ENCODE data around the gene GABRB1. TPM values are rescaled to one million over a fixed set of nuclear protein-coding genes. Genes with fewer than 3 reads are reported as not detected.
A peak's percentile ranks its signal among the peaks of the same experiment; 100 is the strongest.

The GABRB1 gene
- total RNA-seq, 2 experiments from 2014 or later: not detected

GRCh38 chr4:47381172-47381571 is 349.8 kb downstream of the GABRB1 start:
- no peaks in the 10 kb centered on the region for H3K79me2 ChIP-seq (ENCODE audit: insufficient read depth, low read depth, low read length)
- no peak overlapping the region for H2AFZ ChIP-seq (ENCODE audit: low read length)
- H3K9me3 ChIP-seq (ENCODE audit: low read length): no peaks in the 10 kb centered on the region
- no peak overlapping the region for H3K4me3 ChIP-seq (ENCODE audit: low read depth, low read length, poor library complexity, severe bottlenecking)
- H4K20me1 ChIP-seq (ENCODE audit: insufficient read depth, low read length): no peaks in the 10 kb centered on the region
- intact Hi-C loops (cut with micrococcal nuclease; ENCODE audit: unreplicated experiment): loop anchor here (5.0 kb wide), 1 partner anchor 439 kb away; no protein-coding TSS in a partner anchor
- no peak overlapping the region for H3K4me2 ChIP-seq (ENCODE audit: low read length)
- no peak for TF ChIP-seq CTCF (conservative IDR thresholded peaks at IDR 0.05; ENCODE audit: low read length)
- TF ChIP-seq EZH2phosphoT487 (IDR thresholded peaks at IDR 0.05; ENCODE audit: borderline replicate concordance, low read depth, low read length): no peak
- CTCF ChIA-PET (ENCODE audit: unreplicated experiment): no interaction called here
- H3K9me2 ChIP-seq (ENCODE audit: insufficient read depth, low read length): no peaks in the 10 kb centered on the region
- no peak for DNase-seq (ENCODE audit: low spot score)
- POLR2A ChIA-PET: no interaction called here
- no peak overlapping the region for H3K27ac ChIP-seq (ENCODE audit: low read depth, low read length, poor library complexity, severe bottlenecking)
- no peaks in the 10 kb centered on the region for H3K36me3 ChIP-seq (ENCODE audit: insufficient read depth, low read length)
- BruUV-seq (replicated peaks): no TSS peak
- H3K4me1 ChIP-seq (ENCODE audit: insufficient read depth, low read length, poor library complexity, severe bottlenecking): no peaks in the 10 kb centered on the region

- Histone ChIP-seq H3K4me3 (ENCODE audit: low read depth, low read length, poor library complexity, severe bottlenecking) (no peak overlapping the region), H3K9me3 (ENCODE audit: low read length) (no peaks in the 10 kb centered on the region), H3K36me3 (ENCODE audit: insufficient read depth, low read length) (no peaks in the 10 kb centered on the region), H3K4me1 (ENCODE audit: insufficient read depth, low read length, poor library complexity, severe bottlenecking) (no peaks in the 10 kb centered on the region), H3K9me2 (ENCODE audit: insufficient read depth, low read length) (no peaks in the 10 kb centered on the region), H3K79me2 (ENCODE audit: insufficient read depth, low read depth, low read length) (no peaks in the 10 kb centered on the region), H4K20me1 (ENCODE audit: insufficient read depth, low read length) (no peaks in the 10 kb centered on the region), H3K4me2 (ENCODE audit: low read length) (no peak overlapping the region), H2AFZ (ENCODE audit: low read length) (no peak overlapping the region), H3K27ac (ENCODE audit: low read depth, low read length, poor library complexity, severe bottlenecking) (no peak overlapping the region)
- TF ChIP-seq EZH2phosphoT487 (IDR thresholded peaks at IDR 0.05; ENCODE audit: borderline replicate concordance, low read depth, low read length) (no peak), CTCF (conservative IDR thresholded peaks at IDR 0.05; ENCODE audit: low read length) (no peak)
- no TSS peak for BruUV-seq (replicated peaks)
- CTCF ChIA-PET (ENCODE audit: unreplicated experiment): no interaction called here
- intact Hi-C loops (cut with micrococcal nuclease; ENCODE audit: unreplicated experiment): loop anchor here (2.0 to 5.0 kb wide), 2 partner anchors 441 to 538 kb away; no protein-coding TSS in a partner anchor
- no peak for DNase-seq (ENCODE audit: low spot score)
- POLR2A ChIA-PET: no interaction called here
Observed at GRCh38 chr4:47382846-47383360, 351.5 kb downstream of the GABRB1 start.

GRCh38 chr4:47383829-47384427 is 352.6 kb downstream of the GABRB1 start:
- CTCF ChIA-PET (ENCODE audit: unreplicated experiment): no interaction called here
- Histone ChIP-seq H4K20me1 (ENCODE audit: insufficient read depth, low read length) (no peaks in the 10 kb centered on the region), H2AFZ (ENCODE audit: low read length) (no peak overlapping the region), H3K79me2 (ENCODE audit: insufficient read depth, low read depth, low read length) (no peaks in the 10 kb centered on the region), H3K9me2 (ENCODE audit: insufficient read depth, low read length) (no peaks in the 10 kb centered on the region), H3K4me1 (ENCODE audit: insufficient read depth, low read length, poor library complexity, severe bottlenecking) (no peaks in the 10 kb centered on the region), H3K4me2 (ENCODE audit: low read length) (no peak overlapping the region), H3K36me3 (ENCODE audit: insufficient read depth, low read length) (no peaks in the 10 kb centered on the region), H3K27ac (ENCODE audit: low read depth, low read length, poor library complexity, severe bottlenecking) (no peak overlapping the region), H3K4me3 (ENCODE audit: low read depth, low read length, poor library complexity, severe bottlenecking) (no peak overlapping the region), H3K9me3 (ENCODE audit: low read length) (no peaks in the 10 kb centered on the region)
- POLR2A ChIA-PET: no interaction called here
- DNase-seq (ENCODE audit: low spot score): peak; percentile 43
- intact Hi-C loops (cut with micrococcal nuclease; ENCODE audit: unreplicated experiment): loop anchor here (2.0 to 5.0 kb wide), 2 partner anchors 442 to 539 kb away; no protein-coding TSS in a partner anchor
- no TSS peak for BruUV-seq (replicated peaks)
- peak; percentile 86 for TF ChIP-seq CTCF (conservative IDR thresholded peaks at IDR 0.05; ENCODE audit: low read length)
- no peak for TF ChIP-seq EZH2phosphoT487 (IDR thresholded peaks at IDR 0.05; ENCODE audit: borderline replicate concordance, low read depth, low read length)
